ENCODE results near the gene RANBP1. TPM values are rescaled to one million over a fixed set of nuclear protein-coding genes. Genes with fewer than 3 reads are reported as not detected.

The RANBP1 gene
- total RNA-seq, 4 donors from 2014 or later: 79.4 to 147 (median 120) TPM

- DNase-seq (no peak), ATAC-seq (no peak)
- TF ChIP-seq POLR2A (IDR thresholded peaks at IDR 0.05) (no peak), CTCF (IDR thresholded peaks at IDR 0.05 in 4 of 5, conservative IDR thresholded peaks at IDR 0.05 in 1 of 5) (no peak)
- in situ Hi-C loops (cut with MboI; ENCODE audit: low sequenced_read_pairs in 4 of 4): no loop called here
- Histone ChIP-seq H3K4me1 (peaks cover 11 to 13% of the 10 kb centered on the region in 2 donors), H3K4me3 (no peak overlapping the region), H3K27me3 (no peaks in the 10 kb centered on the region), H3K9me3 (no peaks in the 10 kb centered on the region), H3K27ac (peak overlapping the region; percentile 71 to 88 (median 79)), H3K36me3 (peaks cover 0 to 90% of the 10 kb centered on the region in 2 donors)
- intact Hi-C loops (cut with DNase I; ENCODE audit: low total_unique reads): no loop called here
Measured at GRCh38 chr22:20094197-20094807, 21.6 kb upstream of the RANBP1 start.

- H3K4me3 ChIP-seq: no peak overlapping the region
- no peak for DNase-seq
- ATAC-seq: no peak
- peaks cover 0 to 89% of the 10 kb centered on the region in 2 donors for H3K36me3 ChIP-seq
- H3K9me3 ChIP-seq: no peaks in the 10 kb centered on the region
- in situ Hi-C loops (cut with MboI; ENCODE audit: low sequenced_read_pairs in 4 of 4): no loop called here
- no peak overlapping the region for H3K27ac ChIP-seq
- TF ChIP-seq CTCF (IDR thresholded peaks at IDR 0.05 in 4 of 5, conservative IDR thresholded peaks at IDR 0.05 in 1 of 5) (no peak), POLR2A (IDR thresholded peaks at IDR 0.05) (no peak)
- no peaks in the 10 kb centered on the region for H3K27me3 ChIP-seq
- intact Hi-C loops (cut with DNase I; ENCODE audit: low total_unique reads): no loop called here
- H3K4me1 ChIP-seq: peaks cover 11 to 13% of the 10 kb centered on the region in 2 donors
Measured at GRCh38 chr22:20095521-20095920, 20.4 kb upstream of the RANBP1 start.

- in situ Hi-C loops (cut with MboI; ENCODE audit: low sequenced_read_pairs in 4 of 4) (no loop called here), intact Hi-C loops (cut with DNase I; ENCODE audit: low total_unique reads) (no loop called here)
- Histone ChIP-seq H3K27me3 (no peaks in the 10 kb centered on the region), H3K4me3 (no peak overlapping the region), H3K36me3 (peaks cover 0 to 89% of the 10 kb centered on the region in 2 donors), H3K27ac (no peak overlapping the region), H3K9me3 (no peaks in the 10 kb centered on the region), H3K4me1 (peaks cover 11 to 13% of the 10 kb centered on the region in 2 donors)
- DNase-seq: no peak
- TF ChIP-seq POLR2A (IDR thresholded peaks at IDR 0.05) (no peak), CTCF (IDR thresholded peaks at IDR 0.05 in 4 of 5, conservative IDR thresholded peaks at IDR 0.05 in 1 of 5) (no peak)
- no peak for ATAC-seq
Measured at GRCh38 chr22:20096574-20097420, 19.1 kb upstream of the RANBP1 start.

- H3K27ac ChIP-seq: no peak overlapping the region
- in situ Hi-C loops (cut with MboI; ENCODE audit: low sequenced_read_pairs in 4 of 4) (no loop called here), intact Hi-C loops (cut with DNase I; ENCODE audit: low total_unique reads) (no loop called here)
- no peak for DNase-seq
- TF ChIP-seq POLR2A (IDR thresholded peaks at IDR 0.05): no peak
- no peak for TF ChIP-seq CTCF (IDR thresholded peaks at IDR 0.05 in 4 of 5, conservative IDR thresholded peaks at IDR 0.05 in 1 of 5)
- ATAC-seq: no peak
- H3K4me3 ChIP-seq: no peak overlapping the region
- H3K9me3 ChIP-seq: no peaks in the 10 kb centered on the region
- H3K27me3 ChIP-seq: no peaks in the 10 kb centered on the region
- H3K4me1 ChIP-seq: peaks cover 10 to 11% of the 10 kb centered on the region in 2 donors
- peaks cover 0 to 76% of the 10 kb centered on the region in 2 donors for H3K36me3 ChIP-seq
Measured at GRCh38 chr22:20099099-20099711, 16.7 kb upstream of the RANBP1 start.

Measured in gastrocnemius medialis (tissue), 4 donors.